DND-41 (cell line): Measurements from ENCODE around the gene PRR30.
"Not testable (repeated sequence)": the region's sequence is repeated elsewhere in the genome, so short reads cannot be mapped to it uniquely, and the experiment has no call there.

Experiments
- EZH2 ChIP-seq: IDR thresholded peaks from 3 replicates; pipeline ENCODE4 v1.6.1; 2012; ENCODE audit warnings: borderline replicate concordance, low read depth, mild to moderate bottlenecking, moderate library complexity, low read length, inconsistent platforms; ENCODE audit not compliant: severe bottlenecking
- TF ChIP-seq, protein P1 (sequence below): IDR thresholded peaks from 2 replicates; pipeline ENCODE4 v1.5.1; 2012; ENCODE audit warnings: borderline replicate concordance, low read length, moderate library complexity, mild to moderate bottlenecking; ENCODE audit not compliant: poor library complexity, severe bottlenecking; ENCODE audit errors: extremely low read depth

DNA sequence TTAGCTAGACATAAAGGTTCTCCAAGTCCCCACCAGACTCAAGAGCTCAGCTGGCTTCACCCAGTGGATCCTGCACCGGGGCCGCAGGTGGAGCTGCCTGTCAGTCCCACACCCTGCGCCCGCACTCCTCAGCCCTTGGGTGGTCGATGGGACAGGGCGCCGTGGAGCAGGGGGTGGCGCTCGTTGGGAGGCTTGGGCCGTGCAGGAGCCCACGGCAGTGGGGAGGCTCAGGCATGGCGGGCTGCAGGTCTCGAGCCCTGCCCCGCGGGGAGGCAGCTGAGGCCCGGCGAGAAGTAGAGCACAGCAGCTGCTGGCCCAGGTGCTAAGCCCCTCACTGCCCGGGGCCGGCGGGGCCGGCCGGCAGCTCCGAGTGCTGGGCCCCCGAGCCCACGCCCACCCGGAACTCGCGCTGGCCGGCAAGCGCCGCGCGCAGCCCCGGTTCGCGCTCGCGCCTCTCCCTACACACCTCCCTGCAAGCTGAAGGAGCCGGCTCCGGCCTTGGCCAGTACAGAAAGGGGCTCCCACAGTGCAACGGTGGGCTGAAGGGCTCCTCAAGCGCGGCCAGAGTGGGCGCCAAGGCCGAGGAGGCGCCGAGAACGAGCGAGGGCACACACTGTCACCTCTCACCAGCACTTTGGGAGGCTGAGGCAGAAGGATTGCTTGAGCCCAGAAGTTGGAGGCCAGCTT lies 27.7 kb downstream of the PRR30 start:
- TF ChIP-seq EZH2 = not testable (repeated sequence)
- TF ChIP-seq, protein P1, sequence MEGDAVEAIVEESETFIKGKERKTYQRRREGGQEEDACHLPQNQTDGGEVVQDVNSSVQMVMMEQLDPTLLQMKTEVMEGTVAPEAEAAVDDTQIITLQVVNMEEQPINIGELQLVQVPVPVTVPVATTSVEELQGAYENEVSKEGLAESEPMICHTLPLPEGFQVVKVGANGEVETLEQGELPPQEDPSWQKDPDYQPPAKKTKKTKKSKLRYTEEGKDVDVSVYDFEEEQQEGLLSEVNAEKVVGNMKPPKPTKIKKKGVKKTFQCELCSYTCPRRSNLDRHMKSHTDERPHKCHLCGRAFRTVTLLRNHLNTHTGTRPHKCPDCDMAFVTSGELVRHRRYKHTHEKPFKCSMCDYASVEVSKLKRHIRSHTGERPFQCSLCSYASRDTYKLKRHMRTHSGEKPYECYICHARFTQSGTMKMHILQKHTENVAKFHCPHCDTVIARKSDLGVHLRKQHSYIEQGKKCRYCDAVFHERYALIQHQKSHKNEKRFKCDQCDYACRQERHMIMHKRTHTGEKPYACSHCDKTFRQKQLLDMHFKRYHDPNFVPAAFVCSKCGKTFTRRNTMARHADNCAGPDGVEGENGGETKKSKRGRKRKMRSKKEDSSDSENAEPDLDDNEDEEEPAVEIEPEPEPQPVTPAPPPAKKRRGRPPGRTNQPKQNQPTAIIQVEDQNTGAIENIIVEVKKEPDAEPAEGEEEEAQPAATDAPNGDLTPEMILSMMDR = not testable (repeated sequence)
